K562 (cell line): ENCODE results near the gene C7orf25. TPM values are rescaled to one million over a fixed set of nuclear protein-coding genes. Genes with fewer than 3 reads are reported as not detected.

Source experiments
- CBX3 ChIP-seq, 2 experiments: IDR thresholded peaks; 1 replicate in 1 of 2; 2 replicates in 1 of 2; pipeline ENCODE4 v1.6.1; 2012; ENCODE audit warnings: inconsistent platforms in 2 of 2, low read length in 2 of 2, borderline replicate concordance in 1 of 2, control low read depth in 1 of 2
- MCM2 ChIP-seq: fragments of 450-650 bp; IDR thresholded peaks from 2 replicates; pipeline ENCODE4 v1.6.1; 2017; ENCODE audit warnings: low read depth, mild to moderate bottlenecking
- MYC ChIP-seq, 2 experiments: fragments of 250-450 bp in 1 of 2; sonication (Bioruptor Pico) in 1 of 2; IDR thresholded peaks; 2 replicates each; pipeline versions ENCODE4 v1.5.1 to v1.6.1; 2012 to 2021; ENCODE audit warnings: low read depth in 2 of 2, borderline replicate concordance in 1 of 2, improper control_type of control experiment in 1 of 2, low read length in 1 of 2, mild to moderate bottlenecking in 1 of 2, moderate library complexity in 1 of 2
- NR2F6 ChIP-seq: fragments of 450-650 bp; formaldehyde crosslinking; IDR thresholded peaks from 2 replicates; pipeline ENCODE4 v1.4.0; 2020; ENCODE audit warnings: mild to moderate bottlenecking
- POLR2A ChIP-seq: fragments of 450-650 bp; conservative IDR thresholded peaks from 2 replicates; pipeline ENCODE4 v1.6.1; 2016
- POLR2B ChIP-seq: fragments of 450-650 bp; IDR thresholded peaks from 2 replicates; pipeline ENCODE4 v1.6.1; 2018; ENCODE audit warnings: low read depth; ENCODE audit not compliant: partially characterized antibody
- RAD21 ChIP-seq, 2 experiments: fragments of 250-450 bp in 1 of 2; fragments of 450-650 bp in 1 of 2; sonication (Bioruptor Pico) in 1 of 2; formaldehyde crosslinking in 1 of 2; IDR thresholded peaks in 1 of 2; conservative IDR thresholded peaks in 1 of 2; 2 replicates each; pipeline versions ENCODE4 v1.4.0 to v1.8.0; 2020 to 2022; ENCODE audit warnings: mild to moderate bottlenecking in 2 of 2, moderate library complexity in 1 of 2
- RBM25 ChIP-seq: fragments of 200-400 bp; formaldehyde crosslinking; IDR thresholded peaks from 2 replicates; pipeline ENCODE4 v1.6.1; 2018; ENCODE audit warnings: low read length, low read depth, moderate library complexity; ENCODE audit not compliant: severe bottlenecking
- SRF ChIP-seq, 2 experiments: fragments of 250-450, 450-650 bp in 1 of 2; sonication (Bioruptor Pico) in 1 of 2; sonication (generic) in 1 of 2; formaldehyde crosslinking; IDR thresholded peaks; 2 replicates each; pipeline versions ENCODE4 v1.5.0 to v1.5.1; 2020 to 2022; ENCODE audit warnings: mild to moderate bottlenecking in 1 of 2, missing genetic modification reagents in 1 of 2
- STAG1 ChIP-seq: sonication (generic); formaldehyde crosslinking; IDR thresholded peaks from 2 replicates; pipeline ENCODE4 v1.5.0; 2020; ENCODE audit warnings: missing genetic modification reagents, borderline replicate concordance
- TBL1XR1 ChIP-seq, 2 experiments: IDR thresholded peaks; 2 replicates each; pipeline ENCODE4 v1.6.1; 2012; ENCODE audit warnings: improper control_type of control experiment in 2 of 2, low read length in 2 of 2, mild to moderate bottlenecking in 1 of 2
- TCF3 ChIP-seq: sonication (generic); formaldehyde crosslinking; IDR thresholded peaks from 2 replicates; pipeline ENCODE4 v1.4.0; 2020; ENCODE audit warnings: mild to moderate bottlenecking, missing genetic modification reagents
- TRIM24 ChIP-seq, 2 experiments: fragments of 450-650 bp; IDR thresholded peaks; 2 replicates each; pipeline ENCODE4 v1.6.1; 2016
- ZBTB7A ChIP-seq: IDR thresholded peaks from 2 replicates; pipeline ENCODE4 v1.6.1; 2011; ENCODE audit warnings: low read depth, mild to moderate bottlenecking, low read length, moderate library complexity, borderline replicate concordance; ENCODE audit not compliant: control insufficient read depth
- ZFP36 ChIP-seq: fragments of 150-350 bp; IDR thresholded peaks from 2 replicates; pipeline ENCODE4 v1.6.1; 2018; ENCODE audit warnings: low read length, low read depth; ENCODE audit not compliant: partially characterized antibody
- ZNF253 ChIP-seq: fragments of 250-450 bp; sonication (Bioruptor Pico); conservative IDR thresholded peaks from 2 replicates; pipeline ENCODE4 v1.6.1; 2021; ENCODE audit warnings: mild to moderate bottlenecking
- polyA plus RNA-seq, 8 experiments: library from polyadenylated mRNA; depleted of rRNA in 4 of 8; stranded (reverse) in 5 of 8; unstranded in 3 of 8; fragments of >200 nt; fragmentation: Nextera tagmentation in 2 of 8; fragmentation: Illumina TruSeq in 1 of 8; extraction: Ambion mirVana in 2 of 8; extraction: Trizol in 1 of 8; gene quantifications; 2 replicates each; pipeline versions ENCODE4 v1.2.1 to v1.2.3, GENCODE V29; 2011 to 2014; ENCODE audit warnings: inconsistent platforms in 1 of 8, missing spikeins in 1 of 8
- total RNA-seq, 7 experiments: library from RNA; depleted of rRNA in 6 of 7; stranded (reverse); fragments of >200 nt in 6 of 7; fragmentation: Illumina TruSeq in 2 of 7; extraction: Trizol in 2 of 7; gene quantifications; 2 replicates each; pipeline versions ENCODE4 v1.2.1 to v1.2.3, GENCODE V29; 2011 to 2021; ENCODE audit warnings: low replicate concordance in 1 of 7
- TF ChIP-seq, protein P1 (sequence below): fragments of 450-650 bp; IDR thresholded peaks from 2 replicates; pipeline ENCODE4 v1.6.1; 2014; ENCODE audit warnings: low read depth, mild to moderate bottlenecking, moderate library complexity, borderline replicate concordance
- TF ChIP-seq, protein P2 (sequence below), 2 experiments: fragments of 450-650 bp; conservative IDR thresholded peaks; 2 replicates each; pipeline ENCODE4 v1.6.1; 2017; ENCODE audit warnings: mild to moderate bottlenecking in 2 of 2, moderate library complexity in 2 of 2
- TF ChIP-seq, protein P3 (sequence below): sonication (generic); formaldehyde crosslinking; IDR thresholded peaks from 2 replicates; pipeline ENCODE4 v1.8.0; 2022; ENCODE audit warnings: mild to moderate bottlenecking, missing genetic modification reagents
- TF ChIP-seq, protein P4 (sequence below): fragments of 450-650 bp; IDR thresholded peaks from 2 replicates; pipeline ENCODE4 v1.6.1; 2016

The C7orf25 gene
- total and polyA plus RNA-seq, 9 of the 15 experiments (the other 6 are each of a cell fraction or from before 2014, with no cell fraction given) = 1.2 to 4.7 (median 1.9) TPM

DNA sequence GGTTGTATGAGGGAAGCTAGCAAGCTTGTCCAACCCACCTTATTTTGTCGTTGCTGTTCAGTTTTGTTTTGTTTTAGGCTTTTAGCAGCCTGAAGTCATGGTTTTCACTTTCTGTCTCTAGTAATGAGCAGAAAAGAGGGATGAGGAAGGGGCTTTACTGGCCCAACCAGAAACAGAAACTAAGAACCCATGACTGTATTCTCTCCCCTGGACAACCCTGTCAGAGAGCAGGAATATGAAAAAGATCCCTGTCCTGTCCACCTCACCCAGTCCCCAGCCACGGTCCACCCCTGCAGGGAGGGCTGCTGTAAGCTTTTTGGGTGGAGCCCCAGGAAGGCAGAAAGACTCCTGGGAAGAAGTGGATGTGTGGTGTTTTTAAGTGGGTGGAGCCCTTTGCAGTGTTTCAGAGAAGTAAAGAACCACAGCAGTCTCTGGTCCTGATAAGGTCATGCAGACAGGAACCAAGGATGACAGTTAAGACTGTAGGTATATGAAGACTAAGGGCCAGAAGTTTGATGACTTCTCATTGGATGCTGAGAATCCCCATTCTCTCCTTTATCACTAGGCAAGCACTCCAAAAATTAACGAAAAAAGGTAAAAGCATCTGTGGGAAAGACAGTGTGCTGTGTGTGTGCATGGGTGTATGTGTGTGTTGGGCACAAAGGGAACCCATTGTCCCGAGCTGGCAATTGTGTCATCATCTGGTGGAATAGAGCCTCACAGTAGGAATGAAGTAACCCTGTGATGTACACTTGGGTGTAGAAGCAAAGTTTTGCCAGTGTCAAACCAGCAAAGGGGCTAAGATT is 34.2 kb upstream of the C7orf25 start (continued):
- TF ChIP-seq ZNF253 (CRISPR knock-in tag) (no peak), TRIM24 (IDR thresholded peaks at IDR 0.05) (peak in 1 of 2 experiments; percentile 29; a peak in 1 of 4 replicates), NR2F6 (CRISPR knock-in tag) (no peak), TBL1XR1 (IDR thresholded peaks at IDR 0.05; ENCODE audit: low read length in 2 of 2) (0 out of 4 replicates have a peak, but pooled peaks of 1 of the 2 experiments have one; percentile 20), MCM2 (no peak), ZBTB7A (peak; percentile 67; the same call in 1 of the 2 replicates), POLR2B (peak; percentile 62), STAG1 (CRISPR knock-in tag) (no peak), RAD21 (CRISPR knock-in tag; conservative IDR thresholded peaks at IDR 0.05 in 1 of 2, IDR thresholded peaks at IDR 0.05 in 1 of 2) (peak in 1 of 2 experiments; percentile 15; a peak in 2 of 4 replicates), TCF3 (CRISPR knock-in tag) (peak; percentile 60; the same call in 1 of the 2 replicates), CBX3 (IDR thresholded peaks at IDR 0.05; ENCODE audit: borderline replicate concordance in 1 of 2, low read length in 2 of 2) (peak in 1 of 2 experiments; percentile 11; a peak in 1 of 3 replicates), SRF (CRISPR knock-in tag; IDR thresholded peaks at IDR 0.05) (peak in 1 of 2 experiments; percentile 78; a peak in 2 of 4 replicates), POLR2A (peak; percentile 71), RBM25 (peak; percentile 5), MYC (IDR thresholded peaks at IDR 0.05; ENCODE audit: low read depth, low read length) (0 out of 2 replicates have a peak, but pooled peaks have one; percentile 24), MYC (CRISPR knock-in tag; IDR thresholded peaks at IDR 0.05; ENCODE audit: borderline replicate concordance, low read depth) (no peak), ZFP36 (peak; percentile 82)
- TF ChIP-seq, protein P1, sequence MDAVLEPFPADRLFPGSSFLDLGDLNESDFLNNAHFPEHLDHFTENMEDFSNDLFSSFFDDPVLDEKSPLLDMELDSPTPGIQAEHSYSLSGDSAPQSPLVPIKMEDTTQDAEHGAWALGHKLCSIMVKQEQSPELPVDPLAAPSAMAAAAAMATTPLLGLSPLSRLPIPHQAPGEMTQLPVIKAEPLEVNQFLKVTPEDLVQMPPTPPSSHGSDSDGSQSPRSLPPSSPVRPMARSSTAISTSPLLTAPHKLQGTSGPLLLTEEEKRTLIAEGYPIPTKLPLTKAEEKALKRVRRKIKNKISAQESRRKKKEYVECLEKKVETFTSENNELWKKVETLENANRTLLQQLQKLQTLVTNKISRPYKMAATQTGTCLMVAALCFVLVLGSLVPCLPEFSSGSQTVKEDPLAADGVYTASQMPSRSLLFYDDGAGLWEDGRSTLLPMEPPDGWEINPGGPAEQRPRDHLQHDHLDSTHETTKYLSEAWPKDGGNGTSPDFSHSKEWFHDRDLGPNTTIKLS = peak; percentile 40; the same call in 1 of the 2 replicates
- TF ChIP-seq, protein P2, sequence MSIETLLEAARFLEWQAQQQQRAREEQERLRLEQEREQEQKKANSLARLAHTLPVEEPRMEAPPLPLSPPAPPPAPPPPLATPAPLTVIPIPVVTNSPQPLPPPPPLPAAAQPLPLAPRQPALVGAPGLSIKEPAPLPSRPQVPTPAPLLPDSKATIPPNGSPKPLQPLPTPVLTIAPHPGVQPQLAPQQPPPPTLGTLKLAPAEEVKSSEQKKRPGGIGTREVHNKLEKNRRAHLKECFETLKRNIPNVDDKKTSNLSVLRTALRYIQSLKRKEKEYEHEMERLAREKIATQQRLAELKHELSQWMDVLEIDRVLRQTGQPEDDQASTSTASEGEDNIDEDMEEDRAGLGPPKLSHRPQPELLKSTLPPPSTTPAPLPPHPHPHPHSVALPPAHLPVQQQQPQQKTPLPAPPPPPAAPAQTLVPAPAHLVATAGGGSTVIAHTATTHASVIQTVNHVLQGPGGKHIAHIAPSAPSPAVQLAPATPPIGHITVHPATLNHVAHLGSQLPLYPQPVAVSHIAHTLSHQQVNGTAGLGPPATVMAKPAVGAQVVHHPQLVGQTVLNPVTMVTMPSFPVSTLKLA (conservative IDR thresholded peaks at IDR 0.05) = peak in 1 of 2 experiments; percentile 40; a peak in 1 of 4 replicates
- TF ChIP-seq, protein P3, sequence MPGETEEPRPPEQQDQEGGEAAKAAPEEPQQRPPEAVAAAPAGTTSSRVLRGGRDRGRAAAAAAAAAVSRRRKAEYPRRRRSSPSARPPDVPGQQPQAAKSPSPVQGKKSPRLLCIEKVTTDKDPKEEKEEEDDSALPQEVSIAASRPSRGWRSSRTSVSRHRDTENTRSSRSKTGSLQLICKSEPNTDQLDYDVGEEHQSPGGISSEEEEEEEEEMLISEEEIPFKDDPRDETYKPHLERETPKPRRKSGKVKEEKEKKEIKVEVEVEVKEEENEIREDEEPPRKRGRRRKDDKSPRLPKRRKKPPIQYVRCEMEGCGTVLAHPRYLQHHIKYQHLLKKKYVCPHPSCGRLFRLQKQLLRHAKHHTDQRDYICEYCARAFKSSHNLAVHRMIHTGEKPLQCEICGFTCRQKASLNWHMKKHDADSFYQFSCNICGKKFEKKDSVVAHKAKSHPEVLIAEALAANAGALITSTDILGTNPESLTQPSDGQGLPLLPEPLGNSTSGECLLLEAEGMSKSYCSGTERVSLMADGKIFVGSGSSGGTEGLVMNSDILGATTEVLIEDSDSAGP (CRISPR knock-in tag) = no peak
- TF ChIP-seq, protein P4, sequence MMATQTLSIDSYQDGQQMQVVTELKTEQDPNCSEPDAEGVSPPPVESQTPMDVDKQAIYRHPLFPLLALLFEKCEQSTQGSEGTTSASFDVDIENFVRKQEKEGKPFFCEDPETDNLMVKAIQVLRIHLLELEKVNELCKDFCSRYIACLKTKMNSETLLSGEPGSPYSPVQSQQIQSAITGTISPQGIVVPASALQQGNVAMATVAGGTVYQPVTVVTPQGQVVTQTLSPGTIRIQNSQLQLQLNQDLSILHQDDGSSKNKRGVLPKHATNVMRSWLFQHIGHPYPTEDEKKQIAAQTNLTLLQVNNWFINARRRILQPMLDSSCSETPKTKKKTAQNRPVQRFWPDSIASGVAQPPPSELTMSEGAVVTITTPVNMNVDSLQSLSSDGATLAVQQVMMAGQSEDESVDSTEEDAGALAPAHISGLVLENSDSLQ = peak; percentile 62
